Astrocyte (in vitro differentiated cells and primary cell): Measurements from ENCODE around the gene AMACR.

ENCODE experiments used
- EZH2 ChIP-seq: IDR thresholded peaks from 2 replicates; pipeline ENCODE4 v1.6.1; 2012; ENCODE audit warnings: mild to moderate bottlenecking, low read length, inconsistent platforms; ENCODE audit not compliant: insufficient read depth
- TF ChIP-seq, protein P1 (sequence below): IDR thresholded peaks from 2 replicates; pipeline ENCODE4 v1.5.1; 2011; ENCODE audit warnings: low read depth, mild to moderate bottlenecking, inconsistent platforms, low read length, moderate library complexity; ENCODE audit not compliant: insufficient read depth

DNA sequence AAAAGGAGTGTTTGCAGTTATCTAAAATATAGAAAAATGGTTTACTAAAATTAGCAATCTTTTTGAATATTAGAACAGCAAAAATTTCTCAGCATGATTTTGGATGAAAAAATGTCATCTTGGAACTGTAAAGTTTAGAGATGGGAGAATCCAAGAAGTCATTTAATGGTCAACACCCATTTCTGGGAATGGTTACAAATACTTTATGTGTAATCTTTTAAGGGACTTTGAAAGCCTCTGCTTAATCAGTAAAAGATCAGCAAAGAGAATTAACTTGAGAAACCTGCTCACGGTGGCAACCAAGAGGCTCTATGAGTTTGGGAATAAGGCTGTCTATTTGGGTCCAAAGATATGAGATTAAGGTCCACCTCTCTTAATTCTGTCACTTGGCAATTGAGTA, 22.2 kb upstream of the AMACR start:
- TF ChIP-seq, protein P1, sequence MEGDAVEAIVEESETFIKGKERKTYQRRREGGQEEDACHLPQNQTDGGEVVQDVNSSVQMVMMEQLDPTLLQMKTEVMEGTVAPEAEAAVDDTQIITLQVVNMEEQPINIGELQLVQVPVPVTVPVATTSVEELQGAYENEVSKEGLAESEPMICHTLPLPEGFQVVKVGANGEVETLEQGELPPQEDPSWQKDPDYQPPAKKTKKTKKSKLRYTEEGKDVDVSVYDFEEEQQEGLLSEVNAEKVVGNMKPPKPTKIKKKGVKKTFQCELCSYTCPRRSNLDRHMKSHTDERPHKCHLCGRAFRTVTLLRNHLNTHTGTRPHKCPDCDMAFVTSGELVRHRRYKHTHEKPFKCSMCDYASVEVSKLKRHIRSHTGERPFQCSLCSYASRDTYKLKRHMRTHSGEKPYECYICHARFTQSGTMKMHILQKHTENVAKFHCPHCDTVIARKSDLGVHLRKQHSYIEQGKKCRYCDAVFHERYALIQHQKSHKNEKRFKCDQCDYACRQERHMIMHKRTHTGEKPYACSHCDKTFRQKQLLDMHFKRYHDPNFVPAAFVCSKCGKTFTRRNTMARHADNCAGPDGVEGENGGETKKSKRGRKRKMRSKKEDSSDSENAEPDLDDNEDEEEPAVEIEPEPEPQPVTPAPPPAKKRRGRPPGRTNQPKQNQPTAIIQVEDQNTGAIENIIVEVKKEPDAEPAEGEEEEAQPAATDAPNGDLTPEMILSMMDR = no peak
- no peak for TF ChIP-seq EZH2
